HG03103 (cell line): ENCODE data around the gene PITRM1.
"Not testable (repeated sequence)": the region's sequence is repeated elsewhere in the genome, so short reads cannot be mapped to it uniquely, and the experiment has no call there.

ENCODE experiments used
- ATAC-seq: cut with Tn5 transposase; IDR thresholded peaks from one replicate; pipeline ENCODE4 v1.9.1; 2021; ENCODE audit warnings: low read depth; ENCODE audit not compliant: unreplicated experiment

PITRM1 gene

GRCh38 chr10:3198900-3199299 is 26.3 kb upstream of the PITRM1 start:
- no peak for ATAC-seq

GRCh38 chr10:3197348-3198003 is 24.9 kb upstream of the PITRM1 start:
- ATAC-seq: peak; percentile 67

GRCh38 chr10:3196958-3197347 is 24.4 kb upstream of the PITRM1 start:
- no peak for ATAC-seq

- ATAC-seq: no peak
Observed at GRCh38 chr10:3196482-3196881, 23.9 kb upstream of the PITRM1 start.

- ATAC-seq: no peak
Observed at GRCh38 chr10:3195726-3196125, 23.1 kb upstream of the PITRM1 start.

- ATAC-seq: no peak
Observed at GRCh38 chr10:3195286-3195685, 22.7 kb upstream of the PITRM1 start.

GRCh38 chr10:3194871-3195270 is 22.3 kb upstream of the PITRM1 start:
- ATAC-seq: no peak

- ATAC-seq: no peak
Observed at GRCh38 chr10:3193751-3194150, 21.2 kb upstream of the PITRM1 start.

GRCh38 chr10:3192856-3193635 is 20.5 kb upstream of the PITRM1 start:
- no peak for ATAC-seq

GRCh38 chr10:3190817-3191216 is 18.2 kb upstream of the PITRM1 start:
- no peak for ATAC-seq

GRCh38 chr10:3187229-3187628 is 14.6 kb upstream of the PITRM1 start:
- ATAC-seq: not testable (repeated sequence)

- ATAC-seq: no peak
Observed at GRCh38 chr10:3186368-3186767, 13.8 kb upstream of the PITRM1 start.

- no peak for ATAC-seq
Observed at GRCh38 chr10:3185386-3185785, 12.8 kb upstream of the PITRM1 start.

GRCh38 chr10:3180355-3181025 is 7.9 kb upstream of the PITRM1 start:
- ATAC-seq: no peak

GRCh38 chr10:3179174-3179573 is 6.6 kb upstream of the PITRM1 start:
- no peak for ATAC-seq

GRCh38 chr10:3178042-3178441 is 5.5 kb upstream of the PITRM1 start:
- no peak for ATAC-seq

GRCh38 chr10:3173171-3173878 is 743 bp upstream of the PITRM1 start:
- peak; percentile 29 for ATAC-seq

GRCh38 chr10:3172081-3172445 is 519 bp downstream of the PITRM1 start:
- ATAC-seq: no peak

GRCh38 chr10:3171488-3171887 is 1.1 kb downstream of the PITRM1 start:
- ATAC-seq: not testable (repeated sequence)

GRCh38 chr10:3169673-3170072 is 2.9 kb downstream of the PITRM1 start:
- ATAC-seq: no peak

GRCh38 chr10:3169271-3169670 is 3.3 kb downstream of the PITRM1 start:
- ATAC-seq: no peak
